Measurements from ENCODE around the gene SETD1A. TPM values are rescaled to one million over a fixed set of nuclear protein-coding genes. Genes with fewer than 3 reads are reported as not detected.
A peak's percentile ranks its signal among the peaks of the same experiment; 100 is the strongest.

Gene SETD1A
- polyA plus RNA-seq, 2 of the 4 experiments (the other 2 are of a cell fraction): 2.0 to 21.2 TPM

- peak; percentile 86 for TF ChIP-seq CTCF (IDR thresholded peaks at IDR 0.05)
These were observed 27.3 kb downstream of the SETD1A start, which contains the start of gene HSD3B7 (continued) for GRCh38 chr16:30984669-30985400.

- Histone ChIP-seq H3K9me3 (no peaks in the 10 kb centered on the region), H3K4me3 (peak overlapping the region; percentile 46), H3K27ac (peak overlapping the region; percentile 84 to 88), H3K4me1 (peaks cover 13% of the 10 kb centered on the region), H3K4me2 (peak overlapping the region; percentile 89)
- POLR2A ChIA-PET: interaction anchor here (0.5 to 2.0 kb wide), 8 partner anchors 12 to 464 kb away, joined by 3 to 11 read pairs (median 4); partner anchors contain the start of genes ZNF646 and ZNF668
- DNase-seq (ENCODE audit: low read depth in 1 of 2, low spot score in 1 of 2) (peak; percentile 55 to 65), FAIRE-seq (no peak), ATAC-seq (peak; percentile 61 to 63)
- CTCF ChIA-PET: interaction anchor here (0.6 to 7.8 kb wide), 61 partner anchors 8 to 883 kb away, joined by 3 to 97 read pairs (median 6); partner anchors contain the start of genes PRSS53, STX4, VKORC1 and ZNF646
- 82% methylated on average over 10 of the region's 20 CpGs for WGBS (ENCODE audit: missing lambda C conversion rate)
- TF ChIP-seq NPAS2 (CRISPR knock-in tag; IDR thresholded peaks at IDR 0.05; ENCODE audit: borderline replicate concordance) (no peak), ZFP36 (IDR thresholded peaks at IDR 0.05; ENCODE audit: borderline replicate concordance, partially characterized antibody) (no peak), E2F6 (IDR thresholded peaks at IDR 0.05; ENCODE audit: borderline replicate concordance, low read depth) (no peak), POLR2A (IDR thresholded peaks at IDR 0.05; ENCODE audit: low read length) (no peak), EHMT2 (IDR thresholded peaks at IDR 0.05; ENCODE audit: low read depth) (no peak), JUN (IDR thresholded peaks at IDR 0.05) (0 out of 5 replicates have a peak, but pooled peaks of 1 of the 2 experiments have one; percentile 10), JUNB (IDR thresholded peaks at IDR 0.05) (no peak), ZSCAN20 (CRISPR knock-in tag; IDR thresholded peaks at IDR 0.05) (no peak), RAD21 (conservative IDR thresholded peaks at IDR 0.05 in 1 of 2, IDR thresholded peaks at IDR 0.05 in 1 of 2) (peak in 1 of 2 experiments; percentile 58; a peak in 3 of 5 replicates), RCOR1 (IDR thresholded peaks at IDR 0.05; ENCODE audit: low read depth, low read length) (no peak), FOXS1 (CRISPR knock-in tag; IDR thresholded peaks at IDR 0.05) (no peak), MYC (IDR thresholded peaks at IDR 0.05; ENCODE audit: borderline replicate concordance, low read length) (no peak), ZC3H11A (IDR thresholded peaks at IDR 0.05) (no peak), MAX (IDR thresholded peaks at IDR 0.05) (peak; percentile 1; the same call in 1 of the 2 replicates), CBX2 (IDR thresholded peaks at IDR 0.05; ENCODE audit: borderline replicate concordance, low read depth) (no peak), HOXB5 (CRISPR knock-in tag; IDR thresholded peaks at IDR 0.05) (no peak)
These were observed 28.0 kb downstream of the SETD1A start for GRCh38 chr16:30985401-30986128.

GRCh38 chr16:30986129-30986991 lies 28.8 kb downstream of the SETD1A start:
- ATAC-seq (no peak), DNase-seq (ENCODE audit: low read depth in 1 of 2, low spot score in 1 of 2) (no peak), FAIRE-seq (no peak)
- ChIA-PET CTCF (interaction anchor here (0.7 to 7.8 kb wide), 43 partner anchors 8 to 471 kb away, joined by 3 to 97 read pairs (median 12); partner anchors contain the start of genes STX4, VKORC1, ZNF646 and ZNF668), POLR2A (interaction anchor here (0.5 to 2.0 kb wide), 8 partner anchors 11 to 463 kb away, joined by 3 to 11 read pairs (median 6); partner anchors contain the start of genes ZNF646 and ZNF668)
- Histone ChIP-seq H3K27ac (peak overlapping the region; percentile 84 to 88; a peak in 4 of 6 replicates), H3K4me1 (peaks cover 18% of the 10 kb centered on the region), H3K4me3 (no peak overlapping the region), H3K4me2 (peak overlapping the region; percentile 89), H3K9me3 (no peaks in the 10 kb centered on the region)
- WGBS (ENCODE audit: missing lambda C conversion rate): 89% methylated on average over 19 of the region's 29 CpGs
- TF ChIP-seq HES2 (IDR thresholded peaks at IDR 0.05) (no peak), REST (IDR thresholded peaks at IDR 0.05) (no peak), TFCP2L1 (CRISPR knock-in tag; IDR thresholded peaks at IDR 0.05) (no peak), NPAS2 (CRISPR knock-in tag; IDR thresholded peaks at IDR 0.05; ENCODE audit: borderline replicate concordance) (no peak), ESRRA (IDR thresholded peaks at IDR 0.05; ENCODE audit: borderline replicate concordance, low read length) (no peak), ZSCAN20 (CRISPR knock-in tag; IDR thresholded peaks at IDR 0.05) (no peak), E2F6 (IDR thresholded peaks at IDR 0.05; ENCODE audit: borderline replicate concordance, low read depth) (no peak)

Measured in A549 (cell line).